Glomerular endothelial cell (primary cell): ENCODE results near the gene FAM200B. TPM values are rescaled to one million over a fixed set of nuclear protein-coding genes. Genes with fewer than 3 reads are reported as not detected.
A peak's percentile ranks its signal among the peaks of the same experiment; 100 is the strongest.

Source experiments
- DNase-seq: peaks from one replicate; pipeline ENCODE4 v3.0.0-alpha.2; 2011; ENCODE audit warnings: low read depth, low spot score; ENCODE audit errors: extremely low read depth
- total RNA-seq: library from RNA; depleted of rRNA; stranded (reverse); fragments of >200 nt; gene quantifications from 2 replicates; pipeline ENCODE4 v1.2.3, GENCODE V29; 2015

Gene FAM200B
- total RNA-seq, result 38.7 and 40.2 TPM in 2 replicates

DNA sequence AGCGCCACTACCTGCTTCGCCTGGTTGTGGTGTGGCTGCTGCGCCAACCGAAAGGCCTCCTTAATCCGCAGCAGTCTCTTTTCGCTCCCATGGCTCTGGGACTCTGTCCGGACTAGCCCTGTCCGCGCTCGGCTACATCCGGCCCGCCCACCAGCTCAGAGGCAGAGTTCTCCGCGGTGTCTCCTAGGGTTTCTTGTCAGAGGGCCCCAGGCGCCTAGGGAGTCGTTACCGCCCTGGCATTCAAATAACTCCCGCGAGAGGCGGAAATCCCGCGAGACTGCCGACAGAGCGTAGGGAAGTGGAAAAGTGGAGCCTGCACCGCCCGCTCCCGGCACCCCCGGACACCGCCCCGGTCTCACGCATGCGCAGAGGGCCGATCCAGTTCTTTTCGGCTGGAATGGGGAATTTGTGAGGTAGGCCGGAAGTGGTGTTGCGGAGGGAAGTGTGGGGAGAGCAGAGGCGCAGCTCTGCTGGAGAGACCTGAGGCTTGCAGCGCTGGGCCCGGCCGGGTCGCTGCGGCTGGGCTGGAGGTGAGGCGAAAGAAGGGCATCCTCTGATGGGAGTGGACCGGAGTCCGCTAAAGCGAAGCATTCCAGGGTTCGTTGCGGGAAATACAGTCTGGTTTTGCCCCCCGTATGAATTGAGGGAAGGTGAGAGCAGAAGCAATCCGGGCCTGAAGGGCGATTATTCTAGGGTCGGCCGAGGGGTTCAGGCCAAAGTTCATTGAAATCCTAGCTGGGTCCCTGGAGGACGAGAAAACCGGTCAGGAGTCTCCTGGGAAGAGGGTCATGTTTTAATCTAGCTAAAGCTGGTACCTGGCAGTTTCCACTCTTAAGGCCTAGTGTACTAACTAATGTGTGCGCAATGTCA, at the start of gene FAM200B:
TSS of gene FAM200B (plus strand) at position 456 of the 870 bp plus-strand sequence. CDS start 5,151 bp downstream, outside the sequence.
- peak; percentile 89 for DNase-seq

DNA sequence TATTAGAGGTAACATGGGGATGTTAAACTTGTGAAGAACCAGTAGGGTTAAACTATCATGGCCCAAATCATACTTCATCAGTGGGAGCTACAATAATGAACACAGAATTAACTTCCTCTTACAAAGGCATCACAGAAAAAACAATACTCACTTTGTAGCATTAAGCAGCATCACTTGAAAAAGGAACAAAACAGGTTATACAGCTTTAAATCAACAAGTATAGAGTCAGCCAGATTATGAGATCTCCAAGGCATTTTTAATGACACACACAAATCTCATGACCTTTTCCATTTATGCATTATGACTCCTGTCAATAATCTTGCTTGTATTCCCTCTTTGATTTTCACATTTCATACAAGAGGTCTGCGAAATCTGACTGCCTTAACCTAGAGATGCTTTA, 44.8 kb upstream of the FAM200B start:
- DNase-seq, result no peak

DNA sequence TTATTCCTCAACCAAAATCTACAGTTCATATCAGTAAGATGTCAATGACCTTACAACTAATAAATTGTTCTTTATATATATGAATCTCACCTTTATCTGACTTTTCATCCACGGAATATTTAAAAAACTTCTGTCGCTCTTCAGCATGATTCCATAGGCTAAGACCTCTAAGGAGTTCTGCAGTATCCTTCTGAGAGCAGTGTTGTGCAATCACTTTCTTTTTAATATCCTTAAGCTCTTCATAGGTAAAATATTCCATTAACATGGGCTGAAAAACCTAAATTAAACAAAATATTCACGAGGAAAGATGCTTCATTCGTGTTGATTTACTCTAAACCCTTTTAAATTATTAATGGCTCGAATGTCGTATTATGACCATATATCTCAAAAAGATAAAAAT, 43.2 kb upstream of the FAM200B start:
- no peak for DNase-seq

DNA sequence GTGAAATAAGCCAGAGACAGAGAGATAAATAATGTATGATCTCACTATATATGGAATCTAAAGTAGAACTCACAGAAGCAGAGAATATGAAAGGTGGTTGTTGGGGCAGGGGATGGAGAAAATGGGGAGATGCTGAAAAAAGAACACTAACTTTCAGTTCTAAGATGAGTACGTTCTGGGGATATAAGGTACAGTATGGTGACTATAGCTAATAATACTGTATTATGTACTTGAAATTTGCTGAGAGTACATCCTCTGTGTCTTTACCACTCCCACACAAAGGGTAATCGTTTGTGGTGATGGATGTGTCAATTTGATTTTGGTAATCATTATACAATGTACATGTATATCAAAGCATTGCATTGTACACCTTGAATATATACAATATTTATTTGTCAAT, 33.0 kb upstream of the FAM200B start:
- no peak for DNase-seq

DNA sequence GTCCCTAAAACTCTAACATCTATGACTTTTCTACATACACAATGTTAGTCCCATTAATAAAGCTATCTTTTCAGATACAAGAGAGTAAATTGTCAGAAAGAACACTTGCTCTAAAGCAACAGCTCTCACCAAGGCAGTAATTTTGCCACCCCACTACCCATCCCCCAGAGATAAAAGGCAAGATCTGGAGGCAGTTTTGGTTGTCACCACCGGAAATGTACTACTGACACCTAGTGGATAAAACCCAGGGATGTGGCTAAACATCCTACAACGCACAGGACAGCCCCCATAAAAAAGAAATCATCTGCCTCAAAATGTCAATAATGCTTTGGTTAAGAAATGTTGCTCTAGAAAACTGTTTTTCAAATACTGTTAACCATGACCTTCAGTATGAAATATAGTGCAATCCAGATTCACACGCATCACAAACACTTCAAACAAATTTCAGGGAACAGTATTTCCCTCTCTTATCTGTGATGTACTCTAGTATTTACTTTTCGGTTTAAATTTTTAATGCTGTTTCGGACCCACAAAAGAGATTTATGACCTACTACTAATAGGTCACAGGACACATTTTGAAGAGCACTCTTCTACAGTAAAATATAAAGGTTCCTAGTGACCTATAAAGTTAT, 31.6 kb upstream of the FAM200B start:
- no peak for DNase-seq

DNA sequence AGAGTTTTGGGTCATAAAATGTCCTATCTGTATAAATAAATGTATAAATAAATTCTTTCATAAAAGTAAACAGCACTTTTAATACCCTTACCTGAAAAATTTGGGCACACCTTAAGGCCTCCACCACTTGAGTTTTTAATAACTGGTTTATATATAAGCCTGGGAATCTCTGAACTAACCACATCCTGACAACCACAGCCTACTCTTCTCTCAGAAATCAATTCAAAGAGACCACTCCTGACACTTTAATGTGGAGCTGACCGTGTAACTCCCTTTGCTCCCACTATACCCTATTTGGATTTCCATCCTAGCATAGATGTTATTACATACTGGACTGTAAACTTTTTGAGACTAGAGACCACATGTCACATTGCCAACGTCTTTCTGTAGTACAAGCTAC, 30.0 kb upstream of the FAM200B start:
- DNase-seq, result no peak

DNA sequence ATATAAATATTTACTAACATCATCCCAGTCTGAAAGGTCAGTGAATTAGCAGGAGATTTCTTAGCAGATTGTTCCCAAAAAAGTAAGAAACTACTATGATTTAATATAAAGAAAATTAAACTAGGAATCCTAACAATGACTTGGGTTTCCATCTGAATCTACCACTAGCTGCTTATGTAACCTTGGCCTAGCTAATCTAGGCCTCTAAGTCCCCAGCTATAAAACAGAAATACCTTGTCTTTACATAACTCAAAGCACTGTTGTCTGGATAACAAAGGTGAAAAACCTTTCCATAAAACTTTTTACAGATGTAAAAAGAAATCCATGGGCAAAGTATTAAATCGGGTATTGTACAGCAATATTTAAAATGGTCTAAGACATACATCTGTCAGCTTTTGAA, 29.4 kb upstream of the FAM200B start:
- no peak for DNase-seq

DNA sequence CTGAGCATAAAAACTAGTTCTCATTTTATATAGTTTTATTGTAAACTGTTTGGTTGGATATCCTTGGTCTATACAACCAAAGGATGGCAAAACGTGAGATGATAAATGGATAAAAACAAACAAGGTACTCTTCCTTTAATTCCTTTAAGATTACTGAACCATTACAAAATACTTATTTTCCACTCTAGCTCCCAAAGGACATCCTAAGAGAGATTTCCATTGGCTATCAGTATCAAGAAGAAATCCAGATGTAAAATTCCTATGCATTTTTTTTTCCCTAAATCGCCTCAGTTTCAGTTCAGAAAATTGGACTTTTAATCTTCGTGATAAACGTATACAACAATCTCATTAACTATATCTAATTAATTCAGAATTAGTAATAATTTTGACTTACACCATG, 28.8 kb upstream of the FAM200B start:
- DNase-seq, result no peak

DNA sequence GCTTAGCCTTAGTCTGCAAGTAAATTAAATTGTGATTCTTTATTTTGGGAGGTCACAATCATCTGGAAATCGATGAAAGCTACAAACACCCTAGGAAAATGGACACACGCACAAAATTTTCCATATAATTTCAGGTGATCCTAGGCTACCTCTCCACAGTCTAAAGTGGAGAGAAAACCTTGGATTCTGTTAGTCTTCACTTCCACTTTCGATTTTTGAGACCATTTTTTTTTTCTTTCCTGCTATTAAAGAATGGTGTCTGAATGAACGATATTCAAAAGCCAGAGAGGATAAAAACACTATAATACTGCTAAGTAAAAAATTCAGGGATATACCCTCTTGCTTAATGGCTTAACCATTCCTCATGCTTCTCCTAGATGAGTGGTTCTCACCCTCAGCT, 28.2 kb upstream of the FAM200B start:
- no peak for DNase-seq

DNA sequence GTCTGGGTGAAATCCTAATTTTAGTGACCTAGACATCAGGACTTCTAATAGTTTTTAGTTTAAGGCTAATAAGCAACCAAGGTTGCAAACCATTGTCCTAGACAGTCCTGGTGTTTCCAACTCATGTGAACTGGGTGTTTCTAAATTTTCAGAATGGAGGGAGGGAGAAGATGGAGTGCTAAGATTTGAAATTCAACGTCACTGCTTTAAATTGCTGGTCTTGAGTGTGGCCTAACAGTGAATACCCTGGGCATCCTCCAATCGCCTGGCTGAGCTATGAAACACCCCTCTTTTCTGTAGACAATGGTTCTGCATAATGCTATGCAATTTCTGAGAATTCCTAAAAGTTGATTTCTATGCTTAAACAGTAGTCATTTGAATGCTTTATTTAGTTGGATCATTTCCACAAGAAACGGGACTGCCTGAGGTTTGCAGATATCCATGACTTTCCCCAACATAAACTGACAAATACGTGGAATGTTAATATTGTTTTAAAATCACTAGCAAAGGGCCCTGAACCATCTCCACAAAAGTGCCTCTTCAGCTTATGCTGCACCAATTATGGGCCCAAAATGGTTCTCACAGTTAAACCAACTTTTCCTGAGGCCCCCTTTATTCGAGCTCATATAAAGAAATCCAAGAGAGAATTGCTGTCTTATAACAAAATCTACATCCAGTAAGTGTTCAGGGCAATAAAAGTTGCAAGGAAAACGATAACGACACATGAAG, 27.6 kb upstream of the FAM200B start:
- no peak for DNase-seq

DNA sequence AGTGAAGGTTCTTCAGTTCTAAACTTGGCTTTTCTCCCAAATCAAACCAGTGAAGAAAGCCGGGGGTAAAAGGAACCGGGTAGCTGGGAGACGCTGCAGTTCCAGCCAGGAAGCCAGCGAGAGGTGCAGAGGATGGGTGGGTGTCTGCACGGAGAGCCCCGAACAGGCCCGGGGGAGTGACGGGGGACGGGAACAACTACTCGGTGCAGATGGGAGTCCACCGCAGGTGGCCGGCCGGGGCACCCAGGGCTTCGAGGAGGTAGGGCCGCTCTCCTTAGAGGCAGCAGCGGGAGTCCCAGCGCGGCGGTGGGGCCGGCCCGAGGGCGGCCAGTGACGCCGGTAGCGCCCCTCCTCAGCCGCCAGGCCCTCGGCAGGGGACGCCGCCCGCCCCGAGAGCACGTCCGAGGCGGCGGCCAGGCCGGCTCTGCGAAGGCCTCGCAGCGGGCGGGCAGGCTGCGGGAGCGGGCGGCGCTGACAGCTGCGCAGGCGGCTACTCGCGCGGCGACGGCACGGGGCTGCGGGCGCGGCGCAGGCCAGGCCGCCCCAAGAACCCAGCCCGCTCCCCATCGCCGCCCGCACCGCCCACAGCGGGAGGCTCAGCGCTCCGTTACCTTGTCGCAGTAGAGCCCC, 26.9 kb upstream of the FAM200B start:
- no peak for DNase-seq

DNA sequence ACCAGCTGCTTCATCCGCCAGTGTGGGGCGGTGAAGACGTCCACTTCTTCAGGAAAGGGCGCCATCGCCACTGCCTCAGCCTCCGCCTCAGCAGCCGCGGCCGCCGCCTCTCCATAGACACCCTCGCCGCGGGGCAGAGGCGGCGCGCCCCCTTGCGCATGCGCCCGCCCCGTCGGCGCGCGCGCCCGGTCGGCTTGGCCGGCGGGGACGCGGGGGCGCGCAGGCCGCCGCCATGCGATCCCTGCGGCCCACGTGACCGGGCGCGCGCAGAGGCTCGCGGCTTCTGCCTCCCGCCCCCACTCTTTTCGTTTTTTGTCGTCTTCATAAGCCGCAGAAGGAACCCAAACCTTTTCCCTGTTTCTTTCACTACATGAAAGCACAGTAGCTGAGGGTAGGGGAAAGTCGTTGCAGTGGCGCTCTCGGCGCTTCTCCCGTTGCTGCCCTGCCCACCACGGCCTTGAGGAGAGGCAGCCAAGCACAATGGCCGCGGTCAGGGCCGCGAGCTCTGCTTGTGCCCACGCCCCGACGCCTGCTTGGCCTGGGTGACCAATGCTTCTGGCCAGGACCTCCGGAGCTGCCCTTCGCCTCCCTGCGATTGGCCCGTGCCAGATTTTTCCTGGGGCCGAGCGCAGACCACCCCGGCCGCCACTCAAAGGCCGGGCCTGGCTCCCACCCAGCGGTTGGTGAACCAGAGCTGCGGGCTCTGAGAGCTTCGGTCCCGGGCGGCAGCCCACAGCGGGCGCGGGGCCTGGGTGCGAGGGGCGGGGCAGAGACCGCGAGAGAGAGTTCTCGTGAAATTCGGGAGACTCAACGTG, 26.2 kb upstream of the FAM200B start, which contains the start of gene FBXL5:
TSS of gene FBXL5 (minus strand) at position 135 of the 815 bp plus-strand sequence. CDS start at position 65, 70 bp downstream.
- DNase-seq, result no peak

DNA sequence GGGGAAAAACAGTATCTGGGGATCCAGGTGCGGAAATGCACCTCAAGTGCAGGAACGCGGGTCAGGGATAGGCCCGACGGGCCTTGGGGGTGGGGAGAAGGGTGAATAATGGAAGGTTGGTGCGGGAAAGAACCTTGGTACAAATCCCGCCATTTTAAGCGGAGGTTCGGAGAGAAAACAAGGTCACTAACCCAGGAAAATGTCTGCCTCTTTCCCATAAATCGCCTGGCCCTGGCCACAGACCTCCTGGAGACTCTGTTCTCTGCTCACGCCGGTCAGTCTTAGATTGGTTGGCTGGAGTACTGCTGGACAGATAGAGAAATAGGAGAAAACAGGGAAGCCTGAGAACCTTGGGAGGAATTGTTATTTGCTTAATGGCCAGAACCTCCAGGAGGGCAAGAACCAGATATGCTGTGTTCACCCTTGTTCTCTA, 25.6 kb upstream of the FAM200B start:
- no peak for DNase-seq

DNA sequence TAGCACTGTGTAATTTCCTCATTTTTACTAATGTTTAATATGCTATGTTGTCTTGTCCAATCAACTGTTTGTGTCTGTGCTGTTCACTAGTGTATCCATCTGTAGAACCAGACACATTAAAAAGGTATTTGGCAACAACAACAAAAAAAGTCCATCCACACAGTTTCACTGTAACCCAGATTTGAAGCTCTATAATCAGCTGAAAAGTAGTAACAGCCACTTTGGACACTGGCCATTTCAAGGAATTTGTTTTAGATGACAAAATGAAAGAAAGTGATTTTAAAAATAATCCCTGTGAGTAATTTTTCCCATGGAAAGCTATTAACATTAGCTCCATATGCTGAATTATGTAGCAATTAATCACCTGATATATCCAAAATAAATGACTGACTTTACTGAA, 24.3 kb upstream of the FAM200B start:
- no peak for DNase-seq

DNA sequence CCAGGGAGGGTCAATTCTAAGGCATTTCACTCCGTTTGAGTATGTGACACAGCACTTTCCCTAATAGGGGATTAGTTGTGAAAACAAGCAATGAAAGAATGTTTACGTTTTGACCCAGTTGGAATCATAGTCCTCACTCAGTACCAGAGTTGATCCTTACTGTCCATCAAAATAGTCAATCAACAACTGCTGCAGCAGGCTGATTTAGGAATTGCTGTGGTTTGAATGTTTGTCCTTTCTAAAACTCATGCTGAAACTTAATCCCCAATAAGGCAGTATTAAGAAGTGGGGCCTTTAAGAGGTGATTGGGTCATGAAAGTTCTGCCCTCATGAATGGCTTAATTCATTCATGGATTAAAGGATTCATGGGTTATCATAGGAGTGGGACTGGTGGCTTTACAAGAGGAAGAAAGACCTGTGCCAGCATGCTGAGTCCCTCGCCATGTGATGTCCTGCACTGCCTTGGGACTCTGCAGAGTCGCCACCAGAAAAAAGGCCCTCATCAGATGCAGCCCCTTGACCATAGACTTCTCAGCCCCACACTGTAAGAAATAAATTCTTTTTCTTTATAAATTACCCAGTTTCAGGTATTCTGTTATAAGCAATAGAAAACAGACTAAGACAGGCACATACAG, 23.4 kb upstream of the FAM200B start:
- DNase-seq, result no peak

DNA sequence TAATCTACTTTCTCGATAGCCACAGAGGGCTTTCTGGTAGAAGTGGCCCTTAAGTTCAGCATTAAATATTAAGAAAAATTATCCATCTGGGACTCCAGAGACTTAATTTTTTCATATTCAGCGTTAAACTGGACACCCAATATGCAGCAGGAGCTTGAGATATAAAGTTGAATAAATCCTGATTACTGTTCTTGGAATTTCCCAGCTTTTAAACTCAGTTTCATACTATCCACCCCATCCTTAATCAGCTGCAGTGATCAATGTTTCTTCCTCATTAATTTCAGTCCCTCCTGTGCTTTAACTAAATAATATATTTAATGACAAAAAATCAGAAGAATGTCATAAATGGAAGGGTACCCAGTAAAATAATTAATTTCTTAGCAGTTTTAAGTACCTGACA, 22.8 kb upstream of the FAM200B start:
- DNase-seq, result no peak

DNA sequence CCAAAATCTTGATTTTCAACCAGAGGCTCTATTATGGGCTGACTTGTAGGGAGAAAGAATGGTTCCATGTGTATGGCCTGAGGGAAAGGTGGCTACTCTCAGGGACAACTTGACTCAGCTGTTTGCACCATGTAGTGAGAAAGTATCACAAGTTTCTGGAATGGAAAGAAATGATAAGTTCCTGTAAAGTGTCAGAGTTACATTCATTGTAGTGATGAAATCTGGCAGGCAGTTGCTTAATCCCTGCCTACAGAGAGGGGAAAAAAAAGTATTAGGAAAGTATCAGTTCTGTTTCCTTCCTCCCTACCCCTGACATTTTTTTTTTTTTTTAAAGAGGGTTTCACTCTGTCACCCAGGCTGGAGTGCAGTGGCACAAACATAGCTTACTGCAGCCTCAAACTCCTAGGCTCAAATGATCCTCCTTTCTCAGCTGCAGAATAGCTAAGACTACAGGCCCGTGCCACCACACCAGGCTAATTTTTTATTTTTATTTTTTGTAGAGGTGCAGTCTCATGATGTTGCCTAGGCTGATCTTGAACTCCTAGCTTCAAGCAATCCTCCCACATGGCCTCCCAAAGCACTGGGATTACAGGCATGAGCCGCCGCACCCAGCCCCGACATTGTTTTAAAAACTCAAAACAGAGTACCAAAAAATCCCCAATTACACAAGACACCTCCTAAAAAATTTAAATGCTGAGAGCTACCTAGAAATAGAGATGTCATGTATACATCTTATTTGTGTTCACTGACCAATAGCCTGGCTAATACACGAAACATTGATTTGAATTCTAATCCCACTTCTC, 21.7 kb upstream of the FAM200B start:
- no peak for DNase-seq

DNA sequence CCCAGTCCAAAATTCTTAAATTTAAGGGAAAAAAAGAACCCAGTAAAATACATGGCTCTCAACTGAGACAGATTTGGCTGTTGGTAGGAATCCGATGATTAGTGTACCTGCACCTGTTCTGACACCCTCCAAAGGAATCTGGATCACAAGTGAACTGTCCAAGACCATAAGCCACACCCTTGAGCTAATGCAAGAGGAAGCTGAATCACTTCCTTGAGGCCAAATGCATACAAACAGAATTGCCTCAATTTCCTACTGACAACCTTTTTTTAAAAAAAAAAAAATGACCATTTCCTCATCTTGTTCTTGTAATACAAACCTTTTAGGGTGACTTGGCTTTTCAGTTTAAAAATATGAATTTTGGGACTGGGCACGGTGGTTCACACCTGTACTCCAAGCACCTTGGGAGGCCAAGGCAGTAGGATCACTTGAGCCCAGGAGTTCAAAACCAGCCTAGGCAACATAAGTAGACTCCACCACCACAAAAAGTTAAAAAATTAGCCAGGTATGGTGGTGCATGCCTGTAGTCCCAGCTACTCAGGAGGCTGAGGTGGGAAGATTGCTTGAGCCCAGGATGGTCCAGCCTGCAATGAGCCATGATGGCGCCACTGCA, 15.8 kb upstream of the FAM200B start:
- DNase-seq, result no peak
